Activated naive CD4-positive, alpha-beta T cell (primary cell): ENCODE data around the gene STAM2.
"Not testable (repeated sequence)": the region's sequence is repeated elsewhere in the genome, so short reads cannot be mapped to it uniquely, and the experiment has no call there.

ENCODE experiments used
- DNase-seq, 4 experiments: peaks; one replicate each; lab custom pipeline; 2025; lab: John Stamatoyannopoulos, UW

STAM2 gene

GRCh38 chr2:152175368-152176112 lies at the start of gene STAM2:
TSS of gene STAM2 (minus strand) at chr2:152175763. CDS start at chr2:152175642, 121 bp downstream.
- peak; percentile 87 to 90 (median 87) for DNase-seq

- no peak for DNase-seq
Observed at GRCh38 chr2:152223977-152224376, 48.4 kb upstream of the STAM2 start.

- DNase-seq = no peak
Observed at GRCh38 chr2:152222975-152223637, 47.5 kb upstream of the STAM2 start.

- DNase-seq = no peak
Observed at GRCh38 chr2:152221839-152222238, 46.3 kb upstream of the STAM2 start.

GRCh38 chr2:152219077-152219828 lies 43.7 kb upstream of the STAM2 start:
- no peak for DNase-seq

GRCh38 chr2:152201466-152201830 lies 25.9 kb upstream of the STAM2 start:
- no peak for DNase-seq

- no peak for DNase-seq
Observed at GRCh38 chr2:152200565-152201465, 25.3 kb upstream of the STAM2 start.

GRCh38 chr2:152200101-152200500 lies 24.5 kb upstream of the STAM2 start:
- no peak for DNase-seq

GRCh38 chr2:152198499-152198898 lies 22.9 kb upstream of the STAM2 start:
- no peak for DNase-seq

GRCh38 chr2:152197508-152198284 lies 22.1 kb upstream of the STAM2 start:
- DNase-seq = not testable (repeated sequence)

- no peak for DNase-seq
Observed at GRCh38 chr2:152189622-152190495, 14.3 kb upstream of the STAM2 start.

- not testable (repeated sequence) for DNase-seq
Observed at GRCh38 chr2:152186808-152187207, 11.2 kb upstream of the STAM2 start.

- DNase-seq = no peak
Observed at GRCh38 chr2:152186262-152186661, 10.7 kb upstream of the STAM2 start.

GRCh38 chr2:152183401-152184073 lies 8.0 kb upstream of the STAM2 start:
- no peak for DNase-seq

- not testable (repeated sequence) for DNase-seq
Observed at GRCh38 chr2:152177667-152178066, 2.1 kb upstream of the STAM2 start.

- DNase-seq = no peak
Observed at GRCh38 chr2:152176113-152176714, 651 bp upstream of the STAM2 start.

- DNase-seq = no peak
Observed at GRCh38 chr2:152175012-152175367, 573 bp downstream of the STAM2 start.

GRCh38 chr2:152174574-152174973 lies 989 bp downstream of the STAM2 start:
- no peak for DNase-seq

- no peak for DNase-seq
Observed at GRCh38 chr2:152173831-152174230, 1.7 kb downstream of the STAM2 start.
